ENCODE measurements around the gene SCN1A. TPM values are rescaled to one million over a fixed set of nuclear protein-coding genes. Genes with fewer than 3 reads are reported as not detected.

Gene SCN1A
- total and polyA plus RNA-seq, 2 of the 13 experiments (the other 11 are each of a cell fraction or from before 2014, with no cell fraction given), result 19.9 to 39.4 TPM

GRCh38 chr2:165953655-165954606, 173.9 kb downstream of the SCN1A start, which contains the start of gene TTC21B (continued):
- TF ChIP-seq ZNF589 (CRISPR knock-in tag; conservative IDR thresholded peaks at IDR 0.05), result peak; percentile 57; the same call in 1 of the 2 replicates
- no peak; the same call in 1 of the 2 replicates for TF ChIP-seq NFATC3 (CRISPR knock-in tag; IDR thresholded peaks at IDR 0.05)
- peak; percentile 34; the same call in 1 of the 2 replicates for TF ChIP-seq FOSL1 (CRISPR knock-in tag; IDR thresholded peaks at IDR 0.05; ENCODE audit: borderline replicate concordance)
- peak; percentile 63; the same call in 1 of the 2 replicates for TF ChIP-seq ZMYM2 (CRISPR knock-in tag; IDR thresholded peaks at IDR 0.05)
- peak; percentile 24 for TF ChIP-seq SRSF1 (optimal IDR thresholded peaks at IDR 0.05; ENCODE audit: low read depth, low read length)
- TF ChIP-seq ZBTB4 (CRISPR knock-in tag; IDR thresholded peaks at IDR 0.05; ENCODE audit: borderline replicate concordance), result peak; percentile 86
- peak; percentile 89 for TF ChIP-seq TP53 (CRISPR knock-in tag; conservative IDR thresholded peaks at IDR 0.05)
- TF ChIP-seq ZNF563 (CRISPR knock-in tag; IDR thresholded peaks at IDR 0.05), result peak; percentile 94
- TF ChIP-seq HNRNPK (IDR thresholded peaks at IDR 0.05; ENCODE audit: low read depth, low read length, poor library complexity, severe bottlenecking), result peak; percentile 70
- no peak for TF ChIP-seq MIXL1 (CRISPR knock-in tag; IDR thresholded peaks at IDR 0.05)
- peak; percentile 67; the same call in 1 of the 2 replicates for TF ChIP-seq TFAP4 (IDR thresholded peaks at IDR 0.05; ENCODE audit: borderline replicate concordance, low read depth)
- 0 out of 2 replicates have a peak, but pooled peaks have one; percentile 54 for TF ChIP-seq ATF1 (CRISPR knock-in tag; IDR thresholded peaks at IDR 0.05)
- no peak for TF ChIP-seq BCLAF1 (IDR thresholded peaks at IDR 0.05)
- peak; percentile 41; the same call in 1 of the 2 replicates for TF ChIP-seq ZNF383 (CRISPR knock-in tag; IDR thresholded peaks at IDR 0.05; ENCODE audit: borderline replicate concordance)
- peak; percentile 45; the same call in 1 of the 2 replicates for TF ChIP-seq ZBTB33 (CRISPR knock-in tag; IDR thresholded peaks at IDR 0.05)
- TF ChIP-seq MXD1 (CRISPR knock-in tag; IDR thresholded peaks at IDR 0.05), result peak; percentile 80
- peak; percentile 79; the same call in 2 of the 3 replicates for TF ChIP-seq MXI1 (IDR thresholded peaks at IDR 0.05; ENCODE audit: borderline replicate concordance, low read depth, low read length)
- TF ChIP-seq ZNF564 (CRISPR knock-in tag; IDR thresholded peaks at IDR 0.05), result peak; percentile 95
